Mammary epithelial cell (primary cell): ENCODE measurements around the gene KRI1.

Source experiments
- CTCF ChIP-seq, 2 donors: IDR thresholded peaks in 1 of 2; conservative IDR thresholded peaks in 1 of 2; 2 replicates each; pipeline ENCODE4 v1.5.1; 2011 to 2012; ENCODE audit warnings: inconsistent platforms in 2 of 2, low read length in 2 of 2, mild to moderate bottlenecking in 2 of 2, control low read depth in 1 of 2, low read depth in 1 of 2; ENCODE audit not compliant: insufficient read depth in 1 of 2; ENCODE audit errors: extremely low read depth in 1 of 2
- EZH2 ChIP-seq: IDR thresholded peaks from 2 replicates; pipeline ENCODE4 v1.6.1; 2012; ENCODE audit warnings: low read length, inconsistent platforms, borderline replicate concordance

- TF ChIP-seq CTCF (conservative IDR thresholded peaks at IDR 0.05 in 1 of 2, IDR thresholded peaks at IDR 0.05 in 1 of 2; ENCODE audit: extremely low read depth in 1 of 2, insufficient read depth in 1 of 2, low read depth in 1 of 2, low read length in 2 of 2) = no peak
- no peak for TF ChIP-seq EZH2
These were observed 52.6 kb downstream of the KRI1 start for GRCh38 chr19:10513223-10513622.
